Activated T-helper 2 cell treated with anti-CD3 and anti-CD28 coated beads, Interferon-gamma antibody, Interleukin-2, Interleukin-4, amounts not matched to agents 10 μg/mL and 5 μg/mL and 100 μg/mL, durations not matched to agents 14 hours and 24 hours and 36 hours (primary cell): Measurements from ENCODE around the gene SHE. TPM values are rescaled to one million over a fixed set of nuclear protein-coding genes. Genes with fewer than 3 reads are reported as not detected.
"Not testable (repeated sequence)": the region's sequence is repeated elsewhere in the genome, so short reads cannot be mapped to it uniquely, and the experiment has no call there.

Source experiments
- DNase-seq: peaks from one replicate; pipeline ENCODE4 v3.0.0; 2021; ENCODE audit warnings: low spot score
- H3K27ac Mint-ChIP-seq: one replicate; pipeline ENCODE4 v1.8.0; 2021; ENCODE audit warnings: mixed read lengths
- H3K27me3 Mint-ChIP-seq: one replicate; pipeline ENCODE4 v1.8.0; 2021; ENCODE audit warnings: low read depth, mixed read lengths
- H3K36me3 Mint-ChIP-seq: one replicate; pipeline ENCODE4 v1.8.0; 2021; ENCODE audit warnings: low read depth, mixed read lengths
- H3K4me1 Mint-ChIP-seq: one replicate; pipeline ENCODE4 v1.8.0; 2021; ENCODE audit warnings: low read depth, mixed read lengths
- H3K4me3 Mint-ChIP-seq: one replicate; pipeline ENCODE4 v1.8.0; 2021; ENCODE audit warnings: low read depth, mild to moderate bottlenecking, moderate library complexity, mixed read lengths
- H3K9me3 Mint-ChIP-seq: one replicate; pipeline ENCODE4 v1.8.0; 2021; ENCODE audit warnings: mixed read lengths
- intact Hi-C: fragments of 100-400 bp; cut with micrococcal nuclease; formaldehyde crosslinking; loops from one replicate; pipeline ENCODE4 v1.15.1; 2023
- total RNA-seq: library from RNA; stranded (reverse); gene quantifications from 2 replicates; pipeline ENCODE4 v1.2.3, GENCODE V29; 2022

SHE gene
- total RNA-seq, 1 donor from 2014 or later: 0.05 TPM

GRCh38 chr1:154533952-154534844 lies 32.0 kb upstream of the SHE start:
- Mint-ChIP-seq H3K9me3 (no peaks in the 10 kb centered on the region), H3K4me1 (no peaks in the 10 kb centered on the region), H3K27ac (no peak overlapping the region), H3K27me3 (peaks cover 13% of the 10 kb centered on the region), H3K4me3 (no peak overlapping the region), H3K36me3 (no peaks in the 10 kb centered on the region)
- intact Hi-C loops: no loop called here
- DNase-seq: no peak

DNA sequence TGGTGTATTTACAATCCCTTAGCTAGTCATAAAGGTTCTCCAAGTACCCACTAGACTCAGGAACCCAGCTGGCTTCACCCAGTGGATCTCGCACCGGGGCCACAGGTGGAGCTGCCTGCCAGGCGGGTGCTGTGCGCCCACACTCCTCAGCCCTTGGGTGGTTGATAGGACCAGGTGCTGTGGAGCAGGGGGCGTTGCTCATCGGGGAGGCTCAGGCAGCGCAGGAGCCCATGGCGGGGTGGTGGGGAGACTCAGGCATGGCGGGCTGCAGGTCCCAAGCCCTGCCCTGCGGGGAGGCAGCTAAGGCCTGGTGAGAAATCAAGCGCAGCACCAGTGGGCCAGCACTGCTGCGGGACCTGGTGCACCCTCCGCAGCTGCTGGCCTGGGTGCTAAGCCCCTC lies 29.7 kb upstream of the SHE start:
- H3K27me3 Mint-ChIP-seq: peaks cover 13% of the 10 kb centered on the region
- H3K4me1 Mint-ChIP-seq, intact Hi-C loops, H3K27ac Mint-ChIP-seq, DNase-seq, H3K9me3 Mint-ChIP-seq, H3K4me3 Mint-ChIP-seq, H3K36me3 Mint-ChIP-seq: not testable (repeated sequence)

GRCh38 chr1:154529308-154529707 lies 27.1 kb upstream of the SHE start:
- no peak overlapping the region for H3K27ac Mint-ChIP-seq
- intact Hi-C loops: no loop called here
- no peak for DNase-seq
- H3K36me3 Mint-ChIP-seq: no peaks in the 10 kb centered on the region
- no peaks in the 10 kb centered on the region for H3K9me3 Mint-ChIP-seq
- H3K4me1 Mint-ChIP-seq: no peaks in the 10 kb centered on the region
- peaks cover 10% of the 10 kb centered on the region for H3K27me3 Mint-ChIP-seq
- no peak overlapping the region for H3K4me3 Mint-ChIP-seq

GRCh38 chr1:154527192-154527591 lies 25.0 kb upstream of the SHE start:
- Mint-ChIP-seq H3K9me3 (no peaks in the 10 kb centered on the region), H3K27ac (no peak overlapping the region), H3K27me3 (peaks cover 17% of the 10 kb centered on the region), H3K4me3 (no peak overlapping the region), H3K4me1 (no peaks in the 10 kb centered on the region), H3K36me3 (no peaks in the 10 kb centered on the region)
- DNase-seq: no peak
- intact Hi-C loops: no loop called here

- Mint-ChIP-seq H3K36me3 (no peaks in the 10 kb centered on the region), H3K4me3 (no peak overlapping the region), H3K9me3 (no peaks in the 10 kb centered on the region), H3K27me3 (peaks cover 21% of the 10 kb centered on the region), H3K27ac (no peak overlapping the region), H3K4me1 (no peaks in the 10 kb centered on the region)
- no peak for DNase-seq
- intact Hi-C loops: no loop called here
These were observed 22.7 kb upstream of the SHE start for GRCh38 chr1:154524881-154525280.

- H3K27me3 Mint-ChIP-seq: peaks cover 25% of the 10 kb centered on the region
- DNase-seq: no peak
- no peaks in the 10 kb centered on the region for H3K4me1 Mint-ChIP-seq
- H3K27ac Mint-ChIP-seq: no peak overlapping the region
- intact Hi-C loops: no loop called here
- no peaks in the 10 kb centered on the region for H3K9me3 Mint-ChIP-seq
- H3K36me3 Mint-ChIP-seq: no peaks in the 10 kb centered on the region
- no peak overlapping the region for H3K4me3 Mint-ChIP-seq
These were observed 19.5 kb upstream of the SHE start for GRCh38 chr1:154521695-154522094.

- H3K27me3 Mint-ChIP-seq: peaks cover 31% of the 10 kb centered on the region
- H3K4me3 Mint-ChIP-seq: no peak overlapping the region
- no peaks in the 10 kb centered on the region for H3K36me3 Mint-ChIP-seq
- intact Hi-C loops: no loop called here
- no peaks in the 10 kb centered on the region for H3K4me1 Mint-ChIP-seq
- H3K27ac Mint-ChIP-seq: no peak overlapping the region
- no peak for DNase-seq
- H3K9me3 Mint-ChIP-seq: no peaks in the 10 kb centered on the region
These were observed 18.1 kb upstream of the SHE start for GRCh38 chr1:154520333-154520732.

DNA sequence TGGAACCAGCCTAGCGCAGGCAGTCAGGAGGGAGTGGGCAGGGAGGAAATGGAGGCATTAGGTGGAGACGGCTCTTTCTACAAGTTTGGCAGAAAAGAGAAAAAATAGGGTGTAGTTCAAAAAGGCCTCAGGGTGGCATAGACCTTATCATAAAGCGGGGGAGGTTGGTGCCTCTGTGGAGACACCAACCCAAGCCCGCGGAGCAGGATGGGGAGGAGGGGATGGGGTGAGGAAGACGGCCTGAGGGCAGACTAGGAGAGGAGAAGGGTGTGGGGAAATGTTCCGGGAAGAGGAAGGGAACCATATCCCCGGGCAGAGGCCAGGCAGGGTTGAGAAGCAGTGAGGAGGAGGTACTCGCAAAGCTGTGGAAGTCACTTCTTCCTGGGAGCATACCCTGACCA lies 17.4 kb upstream of the SHE start:
- Mint-ChIP-seq H3K27ac (no peak overlapping the region), H3K4me3 (no peak overlapping the region), H3K9me3 (no peaks in the 10 kb centered on the region), H3K4me1 (no peaks in the 10 kb centered on the region), H3K36me3 (no peaks in the 10 kb centered on the region), H3K27me3 (peaks cover 31% of the 10 kb centered on the region)
- intact Hi-C loops: no loop called here
- DNase-seq: no peak

DNA sequence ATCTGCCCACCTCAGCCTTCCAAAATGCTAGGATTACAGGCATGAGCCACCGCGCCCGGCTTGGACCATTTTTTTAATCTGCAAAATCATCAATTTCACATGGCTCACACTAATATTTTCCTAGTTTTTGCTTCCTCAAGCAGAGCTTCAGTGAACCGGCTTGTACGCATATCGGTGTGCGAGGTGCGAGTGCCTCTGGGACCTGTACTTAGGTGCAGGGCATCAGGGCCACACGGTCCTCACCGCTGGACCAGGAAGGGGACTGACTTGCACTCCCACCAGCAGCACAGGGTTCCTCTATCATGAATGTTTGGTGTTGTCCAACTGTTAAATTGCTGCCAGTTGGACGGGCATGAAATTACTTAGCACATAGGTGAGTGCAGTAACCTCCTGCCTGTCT lies 15.4 kb upstream of the SHE start:
- Mint-ChIP-seq H3K27me3 (peaks cover 32% of the 10 kb centered on the region), H3K36me3 (no peaks in the 10 kb centered on the region), H3K4me3 (no peak overlapping the region), H3K4me1 (no peaks in the 10 kb centered on the region), H3K9me3 (no peaks in the 10 kb centered on the region), H3K27ac (no peak overlapping the region)
- intact Hi-C loops: no loop called here
- no peak for DNase-seq

DNA sequence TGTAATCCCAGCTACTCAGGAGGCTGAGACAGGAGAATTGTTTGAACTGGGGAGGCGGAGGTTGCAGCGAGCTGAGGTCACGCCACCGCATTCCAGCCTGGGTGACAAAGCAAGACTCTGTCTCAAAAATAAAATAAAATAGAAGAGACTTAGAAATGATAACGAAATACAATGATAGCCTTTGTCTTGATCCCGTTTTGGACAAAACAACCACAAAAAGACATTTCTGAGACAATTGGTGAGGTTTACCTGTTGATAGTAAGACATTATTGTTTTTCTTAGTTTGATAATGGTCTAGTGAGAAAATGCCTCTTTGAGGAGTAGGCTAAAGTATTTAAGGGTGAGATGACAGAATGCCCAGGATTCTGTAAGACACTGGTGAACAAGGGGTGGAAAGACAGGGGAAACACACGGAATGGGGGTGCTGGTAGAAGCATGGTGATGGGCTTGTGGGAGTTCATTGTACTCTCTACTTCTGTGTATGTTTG lies 11.9 kb upstream of the SHE start:
- Mint-ChIP-seq H3K27me3 (peaks cover 31% of the 10 kb centered on the region), H3K4me1 (no peaks in the 10 kb centered on the region), H3K4me3 (no peak overlapping the region), H3K9me3 (no peaks in the 10 kb centered on the region), H3K27ac (no peak overlapping the region), H3K36me3 (no peaks in the 10 kb centered on the region)
- intact Hi-C loops: no loop called here
- DNase-seq: no peak

DNA sequence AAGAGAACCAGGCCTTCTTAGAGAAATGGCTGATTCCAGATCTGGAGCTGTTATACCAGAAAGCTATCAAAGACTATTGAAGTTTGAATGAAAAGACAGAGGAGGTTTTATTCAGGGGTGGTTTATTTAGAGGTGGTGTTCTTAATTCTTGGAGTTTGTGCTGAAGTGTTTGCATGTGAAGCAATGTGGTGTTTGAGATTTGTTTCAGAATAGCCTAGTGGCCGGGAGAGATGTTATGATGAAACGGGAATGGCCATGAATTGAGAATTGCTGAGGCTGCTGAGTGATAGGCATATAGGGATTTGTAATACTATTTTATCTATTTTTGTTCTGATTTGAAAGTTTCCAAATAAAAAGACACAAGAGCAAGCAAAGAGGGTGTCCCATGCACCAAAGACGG lies 10.5 kb upstream of the SHE start:
- Mint-ChIP-seq H3K27ac (no peak overlapping the region), H3K27me3 (peaks cover 39% of the 10 kb centered on the region), H3K4me1 (no peaks in the 10 kb centered on the region), H3K9me3 (no peaks in the 10 kb centered on the region), H3K4me3 (no peak overlapping the region), H3K36me3 (no peaks in the 10 kb centered on the region)
- no peak for DNase-seq
- intact Hi-C loops: no loop called here

DNA sequence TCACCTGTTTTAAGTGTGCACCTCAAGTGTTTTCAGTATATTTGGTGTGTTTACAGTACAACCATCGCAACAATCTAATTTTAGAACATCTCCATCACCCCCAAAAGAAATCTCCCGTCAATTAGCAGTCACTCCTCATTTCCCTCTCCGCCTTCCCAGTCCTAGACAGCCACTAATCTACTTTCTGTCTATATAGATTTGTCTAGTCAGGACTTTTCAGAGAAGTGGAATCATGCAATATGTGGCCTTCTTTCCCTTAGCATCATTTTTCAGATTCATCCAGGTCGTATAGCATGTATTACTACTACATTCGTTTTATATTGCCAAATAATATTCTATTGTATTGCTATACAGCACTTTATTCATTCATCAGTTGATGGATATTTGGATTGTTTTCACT lies 1.7 kb upstream of the SHE start:
- peaks cover 4% of the 10 kb centered on the region for H3K4me1 Mint-ChIP-seq
- H3K4me3 Mint-ChIP-seq: no peak overlapping the region
- H3K9me3 Mint-ChIP-seq: no peaks in the 10 kb centered on the region
- peaks cover 76% of the 10 kb centered on the region for H3K27me3 Mint-ChIP-seq
- intact Hi-C loops: no loop called here
- H3K36me3 Mint-ChIP-seq: no peaks in the 10 kb centered on the region
- no peak overlapping the region for H3K27ac Mint-ChIP-seq
- DNase-seq: no peak

DNA sequence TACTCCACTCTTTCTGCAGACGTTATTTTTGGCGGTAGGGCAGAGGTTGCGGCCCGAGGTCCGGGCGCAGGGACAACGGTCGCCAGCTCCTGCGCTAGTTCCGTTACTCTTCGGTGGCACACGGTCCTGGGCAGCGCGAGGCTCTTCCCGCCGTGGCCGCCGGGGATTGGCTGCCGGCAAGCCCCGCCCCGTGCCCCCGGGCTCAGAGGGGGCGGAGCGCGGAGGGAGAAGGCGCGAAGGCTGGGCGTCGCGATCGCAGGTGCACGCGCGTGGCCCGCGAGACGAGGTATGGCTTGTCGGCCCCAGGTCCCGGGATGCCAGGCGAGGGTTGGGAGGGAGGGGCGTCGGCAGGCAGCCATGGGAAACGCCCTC lies 518 bp upstream of the SHE start:
- Mint-ChIP-seq H3K36me3 (no peaks in the 10 kb centered on the region), H3K9me3 (no peaks in the 10 kb centered on the region), H3K4me3 (no peak overlapping the region), H3K27ac (no peak overlapping the region), H3K4me1 (peaks cover 4% of the 10 kb centered on the region), H3K27me3 (peaks cover 72% of the 10 kb centered on the region)
- intact Hi-C loops: no loop called here
- no peak for DNase-seq
